Retinal pigment epithelial cell (primary cell): ENCODE data around the gene SMOC2.

Source experiments
- DNase-seq: peaks from one replicate; pipeline ENCODE4 v3.0.0-alpha.2; 2010; ENCODE audit warnings: low read depth
- H3K4me3 ChIP-seq: 2 replicates; pipeline ENCODE4 v1.5.1; 2011; ENCODE audit warnings: mild to moderate bottlenecking, low read length, control low read depth, moderate library complexity
- TF ChIP-seq, protein P1 (sequence below): conservative IDR thresholded peaks from 2 replicates; pipeline ENCODE4 v1.5.1; 2011; ENCODE audit warnings: low read depth, low read length, control low read depth, inconsistent platforms

Gene SMOC2

DNA sequence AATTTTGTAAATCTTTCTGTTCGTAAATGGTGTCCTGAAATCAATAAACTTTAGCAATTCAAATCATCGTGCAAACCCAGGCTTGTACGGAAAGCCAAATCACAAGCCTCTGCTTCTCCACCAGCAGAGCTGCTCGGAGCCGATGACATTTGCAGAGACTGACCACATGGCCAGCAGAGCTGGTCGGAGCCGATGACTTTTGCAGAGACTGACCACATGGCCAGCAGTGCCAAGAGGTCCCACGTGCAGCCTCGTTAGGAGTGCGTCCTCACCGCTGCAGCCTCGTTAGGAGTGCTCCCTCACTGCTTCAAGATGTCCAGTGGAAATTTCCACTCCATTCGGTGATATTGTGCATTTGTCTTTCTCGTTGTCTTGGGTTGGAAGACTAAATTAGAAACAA lies 28.5 kb downstream of the SMOC2 start:
- DNase-seq = no peak
- H3K4me3 ChIP-seq = no peak overlapping the region

DNA sequence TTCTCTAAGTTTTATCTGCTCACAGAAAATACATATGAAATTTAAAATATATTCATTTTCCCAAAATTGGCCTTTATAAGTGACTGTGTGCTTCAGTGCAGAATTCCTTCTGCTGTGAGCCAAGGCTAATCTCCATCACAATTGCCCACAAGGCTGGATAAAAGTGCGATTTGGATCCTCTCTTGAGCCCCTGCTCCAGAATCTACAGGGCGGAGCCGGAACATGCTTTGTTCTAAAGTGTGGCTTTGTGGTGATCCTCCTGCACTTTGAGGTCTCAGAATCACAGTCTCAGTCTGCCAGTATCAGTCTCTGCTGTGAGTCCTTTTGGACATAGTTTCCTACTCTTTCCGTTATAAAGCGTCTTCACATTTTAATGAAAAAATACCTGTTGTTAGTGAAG lies 28.9 kb downstream of the SMOC2 start:
- no peak for DNase-seq
- TF ChIP-seq, protein P1, sequence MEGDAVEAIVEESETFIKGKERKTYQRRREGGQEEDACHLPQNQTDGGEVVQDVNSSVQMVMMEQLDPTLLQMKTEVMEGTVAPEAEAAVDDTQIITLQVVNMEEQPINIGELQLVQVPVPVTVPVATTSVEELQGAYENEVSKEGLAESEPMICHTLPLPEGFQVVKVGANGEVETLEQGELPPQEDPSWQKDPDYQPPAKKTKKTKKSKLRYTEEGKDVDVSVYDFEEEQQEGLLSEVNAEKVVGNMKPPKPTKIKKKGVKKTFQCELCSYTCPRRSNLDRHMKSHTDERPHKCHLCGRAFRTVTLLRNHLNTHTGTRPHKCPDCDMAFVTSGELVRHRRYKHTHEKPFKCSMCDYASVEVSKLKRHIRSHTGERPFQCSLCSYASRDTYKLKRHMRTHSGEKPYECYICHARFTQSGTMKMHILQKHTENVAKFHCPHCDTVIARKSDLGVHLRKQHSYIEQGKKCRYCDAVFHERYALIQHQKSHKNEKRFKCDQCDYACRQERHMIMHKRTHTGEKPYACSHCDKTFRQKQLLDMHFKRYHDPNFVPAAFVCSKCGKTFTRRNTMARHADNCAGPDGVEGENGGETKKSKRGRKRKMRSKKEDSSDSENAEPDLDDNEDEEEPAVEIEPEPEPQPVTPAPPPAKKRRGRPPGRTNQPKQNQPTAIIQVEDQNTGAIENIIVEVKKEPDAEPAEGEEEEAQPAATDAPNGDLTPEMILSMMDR = no peak
- H3K4me3 ChIP-seq = no peak overlapping the region

More for the DNA sequence above, 28.5 kb downstream of the SMOC2 start:
- TF ChIP-seq, protein P1 = no peak

DNA sequence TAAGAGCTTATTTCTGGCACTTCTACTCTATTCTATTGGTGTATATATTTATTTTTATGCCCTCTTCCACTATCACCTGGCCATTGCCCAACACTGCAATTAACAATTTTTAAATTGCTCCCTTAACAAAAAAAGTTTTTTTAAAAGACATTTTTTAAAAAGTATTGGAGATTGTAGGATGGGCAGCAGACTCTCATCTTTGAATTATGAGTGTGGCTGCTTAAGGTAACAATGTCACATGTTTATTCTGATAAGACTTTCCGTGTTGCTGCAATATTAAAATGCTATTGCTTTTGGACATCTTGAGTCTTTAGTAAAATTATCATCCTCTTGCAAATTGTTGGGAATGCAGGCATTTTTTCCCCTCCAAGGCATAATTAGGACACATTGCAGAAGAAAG lies 31.4 kb downstream of the SMOC2 start:
- no peak for DNase-seq
- TF ChIP-seq, protein P1 = no peak
- H3K4me3 ChIP-seq = no peak overlapping the region

DNA sequence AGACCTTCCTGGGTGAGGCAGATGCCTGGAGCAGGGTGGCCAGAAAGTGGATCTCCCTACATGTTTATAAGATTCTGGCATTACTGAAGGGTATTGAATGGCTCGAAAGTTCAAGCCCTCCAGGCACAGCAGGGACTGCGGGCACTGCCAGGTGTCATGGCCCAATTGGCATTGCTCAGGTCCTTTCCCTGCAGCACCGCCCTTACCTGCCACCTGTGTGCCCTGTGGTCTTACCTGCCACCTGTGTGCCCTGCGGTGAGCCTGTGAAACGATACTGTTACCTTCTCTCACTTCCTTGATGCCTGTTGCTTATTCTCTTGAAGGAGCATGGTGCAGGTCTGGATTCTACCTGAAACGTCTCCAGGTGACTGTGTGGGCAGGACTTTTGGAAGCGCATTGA lies 32.2 kb downstream of the SMOC2 start:
- TF ChIP-seq, protein P1 = no peak
- no peak for DNase-seq
- H3K4me3 ChIP-seq = no peak overlapping the region

DNA sequence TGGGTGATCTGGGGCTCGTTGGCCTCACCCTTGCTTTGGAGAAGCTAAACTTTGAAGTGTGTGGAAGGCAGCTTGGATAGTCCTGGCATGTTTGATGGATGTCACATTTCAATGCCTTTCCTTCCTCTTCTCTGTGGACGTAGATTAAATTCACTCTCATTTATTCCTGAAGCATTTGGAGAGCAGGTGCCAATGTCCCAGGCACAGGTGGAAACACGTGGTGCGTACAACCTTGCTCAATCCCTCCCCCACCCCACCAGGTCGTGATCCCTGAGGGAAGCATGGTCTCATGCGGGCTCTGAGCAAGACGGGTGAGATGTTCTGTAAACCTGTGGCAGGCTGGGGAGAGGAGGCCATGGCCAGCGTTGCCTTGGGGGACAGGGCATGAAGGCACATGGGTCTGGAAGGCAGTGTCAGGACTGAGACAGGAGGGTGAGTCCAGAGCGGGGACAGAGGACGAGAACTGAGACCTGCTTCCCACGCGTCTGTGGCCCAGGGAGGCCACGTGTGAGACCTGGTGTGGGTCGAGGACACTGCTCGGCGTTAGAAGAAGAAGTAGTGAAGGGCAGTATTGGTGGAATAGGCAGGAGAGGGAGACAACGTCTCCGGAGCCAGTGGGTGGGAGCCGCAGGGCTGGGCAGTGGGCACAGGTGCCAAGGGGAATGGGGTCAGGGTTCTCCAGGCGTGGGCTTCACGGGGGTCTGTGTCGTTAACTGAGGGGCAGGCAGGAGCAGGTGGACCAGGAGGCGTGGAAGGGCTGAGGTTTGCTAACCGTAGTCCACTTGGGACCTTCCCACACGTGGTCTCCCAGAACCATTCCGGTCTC lies 34.4 kb downstream of the SMOC2 start:
- no peak overlapping the region for H3K4me3 ChIP-seq
- TF ChIP-seq, protein P1 = no peak
- DNase-seq = no peak

DNA sequence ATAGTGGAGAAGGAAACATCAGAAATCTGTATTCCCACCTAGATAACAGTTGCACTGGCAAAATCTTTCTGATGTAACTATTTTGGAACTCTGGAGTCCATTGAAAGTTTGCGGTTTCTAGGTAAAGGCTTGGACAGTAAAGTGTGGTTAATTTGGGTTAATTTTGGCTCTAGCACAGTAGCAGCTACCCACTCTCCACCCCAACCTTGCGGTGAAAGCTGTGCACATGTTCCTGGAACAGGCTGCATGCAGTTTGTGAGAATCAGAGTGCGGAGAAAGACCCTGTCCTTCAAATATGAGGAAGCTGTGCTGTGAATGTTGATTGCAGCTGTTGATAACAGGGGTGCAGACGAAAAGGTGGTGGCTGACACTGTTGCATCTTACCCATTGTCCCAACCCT lies 38.4 kb downstream of the SMOC2 start:
- DNase-seq = no peak
- TF ChIP-seq, protein P1 = no peak
- no peak overlapping the region for H3K4me3 ChIP-seq

DNA sequence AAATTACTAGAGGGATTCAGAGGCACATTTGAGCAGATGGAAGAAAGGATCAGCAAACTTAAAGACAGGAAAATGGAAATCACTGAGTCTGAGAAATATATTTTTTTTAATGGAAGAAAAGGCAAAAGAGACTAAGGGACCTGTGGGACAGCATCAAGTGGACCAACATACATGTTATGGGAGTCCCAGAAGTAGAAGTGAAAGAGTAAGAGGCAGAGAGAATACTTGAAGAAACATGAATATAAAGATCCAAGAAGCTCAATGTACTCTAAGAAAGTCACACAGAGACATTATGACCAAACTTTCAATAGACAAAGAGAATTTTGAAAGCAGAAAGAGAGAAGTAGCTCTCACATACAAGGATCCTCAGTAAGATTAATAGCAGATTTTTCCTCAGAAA lies 39.5 kb downstream of the SMOC2 start:
- TF ChIP-seq, protein P1 = no peak
- DNase-seq = no peak
- H3K4me3 ChIP-seq = no peak overlapping the region
